Activated naive CD4-positive, alpha-beta T cell (primary cell): ENCODE data around the gene CPEB2.

ENCODE experiments used
- DNase-seq, 4 experiments: peaks; one replicate each; lab custom pipeline; 2025; lab: John Stamatoyannopoulos, UW

The CPEB2 gene

GRCh38 chr4:15001869-15002658 is at the start of gene CPEB2:
Gene CPEB2, plus strand, starts transcription at chr4:15002481. Its CDS starts 193 bp downstream, at chr4:15002674.
- DNase-seq, result peak; percentile 85 to 93 (median 90)

GRCh38 chr4:14958436-14958835 is 43.8 kb upstream of the CPEB2 start:
- DNase-seq, result no peak

GRCh38 chr4:14961292-14961691 is 41.0 kb upstream of the CPEB2 start:
- DNase-seq, result no peak

GRCh38 chr4:14965071-14965470 is 37.2 kb upstream of the CPEB2 start:
- DNase-seq, result no peak

- DNase-seq, result no peak
Observed at GRCh38 chr4:14967982-14968381, 34.3 kb upstream of the CPEB2 start.

GRCh38 chr4:14977830-14978229 is 24.5 kb upstream of the CPEB2 start:
- no peak for DNase-seq

- DNase-seq, result no peak
Observed at GRCh38 chr4:14984448-14984847, 17.8 kb upstream of the CPEB2 start.

GRCh38 chr4:14985161-14985560 is 17.1 kb upstream of the CPEB2 start:
- DNase-seq, result no peak

- no peak for DNase-seq
Observed at GRCh38 chr4:14985843-14986242, 16.4 kb upstream of the CPEB2 start.

- no peak for DNase-seq
Observed at GRCh38 chr4:14987054-14987453, 15.2 kb upstream of the CPEB2 start.

GRCh38 chr4:14990484-14990883 is 11.8 kb upstream of the CPEB2 start:
- no peak for DNase-seq

- no peak for DNase-seq
Observed at GRCh38 chr4:14994242-14994641, 8.0 kb upstream of the CPEB2 start.

- peak; percentile 26 to 51 (median 38) for DNase-seq
Observed at GRCh38 chr4:15001248-15001868, 923 bp upstream of the CPEB2 start.

GRCh38 chr4:15002659-15003400 is 549 bp downstream of the CPEB2 start:
- peak; percentile 42 to 74 (median 60) for DNase-seq

- peak; percentile 25 to 53 (median 36) for DNase-seq
Observed at GRCh38 chr4:15003401-15003890, 1.2 kb downstream of the CPEB2 start.

- peak; percentile 10 to 53 (median 30) for DNase-seq
Observed at GRCh38 chr4:15003891-15004738, 1.8 kb downstream of the CPEB2 start.

- DNase-seq, result peak in 2 of 4 experiments; percentile 1 to 5
Observed at GRCh38 chr4:15004739-15005301, 2.5 kb downstream of the CPEB2 start.

- no peak for DNase-seq
Observed at GRCh38 chr4:15005474-15006115, 3.3 kb downstream of the CPEB2 start.

GRCh38 chr4:15006416-15007024 is 4.2 kb downstream of the CPEB2 start:
- no peak for DNase-seq

GRCh38 chr4:15007201-15007600 is 4.9 kb downstream of the CPEB2 start:
- no peak for DNase-seq
